ENCODE measurements around the gene PKP3.

DNA sequence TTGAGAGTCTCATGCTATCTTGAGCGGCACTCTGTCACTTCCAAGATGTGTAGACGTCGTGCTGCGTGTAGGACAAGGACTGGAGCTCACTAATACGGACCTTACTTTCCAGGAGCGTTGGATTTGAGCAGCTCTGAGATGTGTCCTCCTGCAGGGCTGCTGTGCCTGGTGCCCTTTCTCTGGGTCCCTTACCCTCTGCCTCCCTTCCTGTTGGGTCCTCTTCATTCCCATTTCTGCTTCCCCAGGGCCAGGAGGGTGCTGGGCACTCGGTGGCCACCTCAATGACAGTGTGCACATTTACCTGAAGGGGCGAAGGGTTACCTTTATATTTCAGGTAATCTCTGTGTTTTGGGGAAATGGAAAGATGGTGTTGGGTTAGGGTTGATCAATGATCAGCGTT lies 60.0 kb downstream of the PKP3 start:
- no peak for TF ChIP-seq EZH2 (IDR thresholded peaks at IDR 0.05; ENCODE audit: borderline replicate concordance, insufficient read depth, low read depth, low read length, poor library complexity, severe bottlenecking)
- no peak for TF ChIP-seq CTCF (IDR thresholded peaks at IDR 0.05)
